GM23338 (cell line): ENCODE measurements around the gene KIF9. TPM values are rescaled to one million over a fixed set of nuclear protein-coding genes. Genes with fewer than 3 reads are reported as not detected.

Experiments
- ATAC-seq: fragments of 200-7000 bp; cut with Tn5 transposase; 3 replicates; pipeline ENCODE4 v1.9.1; 2020
- DNase-seq: peaks from one replicate; pipeline ENCODE4 v3.0.0-alpha.2; 2015; ENCODE audit warnings: low spot score
- H2AFZ ChIP-seq: fragments of 200-600 bp; sonication (generic); 2 replicates; pipeline ENCODE4 v1.8.0; 2016; ENCODE audit warnings: antibody characterized with exemption, mild to moderate bottlenecking, moderate library complexity
- H3F3A ChIP-seq: fragments of 200-600 bp; sonication (generic); replicated peaks from 2 replicates; pipeline ENCODE4 v1.8.0; 2017; ENCODE audit warnings: antibody characterized with exemption, mixed run types, low read depth
- H3K27ac ChIP-seq: fragments of 200-600 bp; sonication (generic); 2 replicates; pipeline ENCODE4 v1.6.1; 2016; ENCODE audit warnings: low read depth
- H3K27me3 ChIP-seq: fragments of 200-600 bp; sonication (generic); 2 replicates; pipeline ENCODE4 v1.8.0; 2016; ENCODE audit warnings: mild to moderate bottlenecking, mixed run types, moderate library complexity; ENCODE audit not compliant: insufficient read depth
- H3K36me3 ChIP-seq: fragments of 200-600 bp; sonication (generic); 2 replicates; pipeline ENCODE4 v1.8.0; 2016; ENCODE audit warnings: mild to moderate bottlenecking; ENCODE audit not compliant: insufficient read depth
- H3K4me1 ChIP-seq: fragments of 200-600 bp; sonication (generic); 2 replicates; pipeline ENCODE4 v1.8.0; 2016; ENCODE audit warnings: mild to moderate bottlenecking, moderate library complexity; ENCODE audit not compliant: insufficient read depth
- H3K4me2 ChIP-seq: fragments of 200-600 bp; sonication (generic); 2 replicates; pipeline ENCODE4 v1.7.1; 2017; ENCODE audit warnings: mixed run types
- H3K4me3 ChIP-seq: fragments of 200-600 bp; sonication (generic); 2 replicates; pipeline ENCODE4 v1.6.1; 2016; ENCODE audit warnings: mixed run types
- H3K79me2 ChIP-seq: fragments of 200-600 bp; sonication (generic); replicated peaks from 2 replicates; pipeline ENCODE4 v1.8.0; 2017; ENCODE audit warnings: mild to moderate bottlenecking; ENCODE audit not compliant: insufficient read depth
- H3K9me2 ChIP-seq: fragments of 200-600 bp; sonication (generic); 2 replicates; pipeline ENCODE4 v1.8.0; 2017; ENCODE audit not compliant: insufficient read depth
- H4K20me1 ChIP-seq: fragments of 200-600 bp; sonication (generic); replicated peaks from 2 replicates; pipeline ENCODE4 v1.8.0; 2017; ENCODE audit warnings: mild to moderate bottlenecking; ENCODE audit not compliant: insufficient read depth
- H3K27ac Mint-ChIP-seq: 2 replicates; pipeline ENCODE4 v1.8.0; 2020; ENCODE audit warnings: inconsistent platforms, mild to moderate bottlenecking, moderate library complexity, mixed read lengths
- H3K27me3 Mint-ChIP-seq: 3 replicates; pipeline ENCODE4 v1.8.0; 2022; ENCODE audit warnings: low read depth, mild to moderate bottlenecking, moderate library complexity, mixed read lengths, inconsistent platforms; ENCODE audit not compliant: insufficient read depth, poor library complexity
- H3K36me3 Mint-ChIP-seq: 3 replicates; pipeline ENCODE4 v1.8.0; 2021; ENCODE audit warnings: low read depth, mild to moderate bottlenecking, inconsistent platforms, moderate library complexity, mixed read lengths
- H3K4me1 Mint-ChIP-seq: 3 replicates; pipeline ENCODE4 v1.8.0; 2020; ENCODE audit warnings: mild to moderate bottlenecking, inconsistent platforms, mixed read lengths
- H3K4me3 Mint-ChIP-seq: 3 replicates; pipeline ENCODE4 v1.8.0; 2021; ENCODE audit warnings: moderate library complexity, mild to moderate bottlenecking, inconsistent platforms, mixed read lengths
- H3K9me3 Mint-ChIP-seq: 3 replicates; pipeline ENCODE4 v1.8.0; 2020; ENCODE audit warnings: moderate library complexity, mild to moderate bottlenecking, inconsistent platforms, mixed read lengths
- CREB1 ChIP-seq: fragments of 250-450 bp; sonication (Bioruptor Pico); IDR thresholded peaks from 2 replicates; pipeline ENCODE4 v1.5.0; 2020; ENCODE audit warnings: low read depth, mild to moderate bottlenecking, moderate library complexity
- EZH2 ChIP-seq: fragments of 200-600 bp; sonication (generic); IDR thresholded peaks from one replicate; pipeline ENCODE4 v1.8.0; 2017; ENCODE audit warnings: antibody characterized with exemption, mild to moderate bottlenecking, low read depth; ENCODE audit not compliant: unreplicated experiment
- EZH2phosphoT487 ChIP-seq: fragments of 200-600 bp; sonication (generic); IDR thresholded peaks from one replicate; pipeline ENCODE4 v1.8.1; 2018; ENCODE audit warnings: antibody characterized with exemption; ENCODE audit not compliant: unreplicated experiment
- NANOG ChIP-seq: IDR thresholded peaks from 2 replicates; pipeline ENCODE4 v1.6.1; 2016; ENCODE audit warnings: antibody characterized with exemption, borderline replicate concordance
- POLR2AphosphoS5 ChIP-seq: IDR thresholded peaks from 2 replicates; pipeline ENCODE4 v1.6.1; 2016; ENCODE audit warnings: antibody characterized with exemption, low read depth
- ZNF114 ChIP-seq: fragments of 250-450 bp; sonication (Bioruptor Pico); IDR thresholded peaks from 2 replicates; pipeline ENCODE4 v1.5.0; 2020; ENCODE audit warnings: mild to moderate bottlenecking, moderate library complexity
- ZNF331 ChIP-seq: fragments of 250-450 bp; sonication (Bioruptor Pico); IDR thresholded peaks from 2 replicates; pipeline ENCODE4 v1.5.0; 2020; ENCODE audit warnings: low read depth, mild to moderate bottlenecking, moderate library complexity
- polyA plus RNA-seq: library from polyadenylated mRNA; unstranded; fragments of >200 nt; fragmentation: Nextera tagmentation; extraction: Ambion mirVana; gene quantifications from 2 replicates; pipeline ENCODE4 v1.2.1, GENCODE V29; 2016
- total RNA-seq: library from RNA; depleted of rRNA; stranded (reverse); fragments of >200 nt; shearing (Covaris generic); gene quantifications from 2 replicates; pipeline ENCODE4 v1.2.3, GENCODE V29; 2014
- TF ChIP-seq, protein P1 (sequence below), 2 experiments: fragments of 200-600 bp in 1 of 2; sonication (generic) in 1 of 2; conservative IDR thresholded peaks; 2 replicates each; pipeline versions ENCODE4 v1.5.1 to v1.6.1; 2016 to 2017; ENCODE audit warnings: antibody characterized with exemption in 2 of 2, low read depth in 2 of 2, mild to moderate bottlenecking in 2 of 2, moderate library complexity in 1 of 2
- TF ChIP-seq, protein P2 (sequence below): fragments of 250-450 bp; sonication (Bioruptor Pico); IDR thresholded peaks from 2 replicates; pipeline ENCODE4 v1.5.0; 2020; ENCODE audit warnings: mild to moderate bottlenecking, moderate library complexity
- TF ChIP-seq, protein P3 (sequence below): IDR thresholded peaks from 2 replicates; pipeline ENCODE4 v1.6.1; 2016; ENCODE audit warnings: antibody characterized with exemption

The KIF9 gene
- total and polyA plus RNA-seq, 2 experiments from 2014 or later, result 12.6 to 14.0 TPM

DNA sequence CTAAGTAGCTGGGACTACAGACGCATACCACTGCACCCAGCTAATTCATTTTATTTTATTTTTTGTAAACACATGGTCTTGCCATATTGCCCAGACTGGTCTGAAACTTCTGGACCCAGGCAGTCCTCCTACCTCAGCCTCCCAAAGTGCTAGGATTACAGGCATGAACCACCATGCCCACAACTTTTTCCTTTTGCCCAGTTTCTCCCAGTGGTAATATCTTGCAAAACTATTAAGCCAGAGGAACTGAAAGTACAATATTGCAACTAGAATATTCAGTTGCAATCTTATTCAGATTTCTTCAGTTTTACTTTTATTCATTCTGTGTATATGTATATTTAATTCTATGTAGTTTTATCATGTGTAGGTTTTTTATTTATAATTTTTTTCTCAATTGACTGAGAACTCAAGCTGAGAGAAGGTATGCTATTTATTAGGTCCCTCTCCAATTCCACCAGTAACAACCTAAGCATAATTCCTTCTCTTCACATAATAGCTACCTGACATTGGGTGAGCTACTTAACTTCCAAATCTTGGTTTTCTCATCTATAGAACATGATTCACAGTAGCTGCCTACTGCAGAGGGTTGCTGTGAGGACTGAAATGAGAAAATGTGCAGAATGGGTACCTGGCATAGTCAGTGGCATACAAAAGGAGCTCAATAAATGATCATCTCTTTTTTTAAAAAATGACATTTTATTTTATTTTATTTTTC lies 30.9 kb upstream of the KIF9 start:
- Mint-ChIP-seq H3K36me3 (peaks cover 24% of the 10 kb centered on the region), H3K27ac (no peak overlapping the region), H3K4me1 (peaks cover 11% of the 10 kb centered on the region; the same call in 2 of the 3 replicates), H3K27me3 (no peaks in the 10 kb centered on the region), H3K4me3 (no peak overlapping the region), H3K9me3 (peaks cover 17% of the 10 kb centered on the region)
- no peaks in the 10 kb centered on the region for H3K36me3 ChIP-seq
- H3K27ac ChIP-seq, result 0 out of 2 replicates have a peak overlapping the region, but pooled peaks have one; percentile 52
- H3K4me2 ChIP-seq, result no peak overlapping the region
- H3K27me3 ChIP-seq, result no peaks in the 10 kb centered on the region
- H4K20me1 ChIP-seq, result peaks cover 23% of the 10 kb centered on the region
- no peak overlapping the region for H3K4me3 ChIP-seq
- DNase-seq (no peak), ATAC-seq (no peak)
- no peaks in the 10 kb centered on the region for H3K9me2 ChIP-seq
- H3K79me2 ChIP-seq, result peaks cover 7% of the 10 kb centered on the region; the same call in 1 of the 2 replicates
- TF ChIP-seq EZH2, result no peak
- peaks cover 5% of the 10 kb centered on the region; the same call in 1 of the 2 replicates for H3K4me1 ChIP-seq
- H3F3A ChIP-seq, result no peaks in the 10 kb centered on the region
- H2AFZ ChIP-seq, result no peak overlapping the region

DNA sequence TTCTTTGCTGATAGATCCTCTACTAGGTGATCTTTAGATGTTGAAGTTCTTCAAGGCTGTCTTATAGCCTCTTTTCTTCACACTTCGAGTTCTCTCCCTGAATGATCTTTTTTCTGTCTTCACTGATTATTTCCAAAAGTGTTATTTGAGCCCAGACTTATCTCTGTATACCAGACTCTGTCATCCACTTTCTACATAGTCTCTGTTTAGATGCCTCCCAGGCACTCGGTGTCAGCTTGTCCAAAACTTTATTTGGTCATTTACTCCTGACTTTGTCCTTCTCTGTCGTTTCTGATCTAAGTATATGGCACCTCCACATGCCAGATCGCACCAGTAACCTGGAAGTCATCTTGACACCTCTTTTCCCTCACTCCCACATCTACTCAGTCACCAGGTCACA lies 27.8 kb upstream of the KIF9 start:
- no peak for DNase-seq
- no peak overlapping the region for H2AFZ ChIP-seq
- H3K27me3 Mint-ChIP-seq, result no peaks in the 10 kb centered on the region
- no peak overlapping the region for H3K4me3 Mint-ChIP-seq
- H3F3A ChIP-seq, result no peaks in the 10 kb centered on the region
- H3K4me1 ChIP-seq, result peaks cover 5% of the 10 kb centered on the region; the same call in 1 of the 2 replicates
- no peak for ATAC-seq
- no peaks in the 10 kb centered on the region for H3K27me3 ChIP-seq
- H3K9me3 Mint-ChIP-seq, result peaks cover 21% of the 10 kb centered on the region
- H3K9me2 ChIP-seq, result no peaks in the 10 kb centered on the region
- peaks cover 21% of the 10 kb centered on the region for H3K79me2 ChIP-seq
- H3K36me3 Mint-ChIP-seq, result peaks cover 44% of the 10 kb centered on the region
- no peaks in the 10 kb centered on the region; the same call in 1 of the 2 replicates for H3K36me3 ChIP-seq
- H3K27ac Mint-ChIP-seq, result no peak overlapping the region
- no peak for TF ChIP-seq EZH2phosphoT487
- no peak for TF ChIP-seq CREB1
- no peak for TF ChIP-seq NANOG
- TF ChIP-seq, protein P1, sequence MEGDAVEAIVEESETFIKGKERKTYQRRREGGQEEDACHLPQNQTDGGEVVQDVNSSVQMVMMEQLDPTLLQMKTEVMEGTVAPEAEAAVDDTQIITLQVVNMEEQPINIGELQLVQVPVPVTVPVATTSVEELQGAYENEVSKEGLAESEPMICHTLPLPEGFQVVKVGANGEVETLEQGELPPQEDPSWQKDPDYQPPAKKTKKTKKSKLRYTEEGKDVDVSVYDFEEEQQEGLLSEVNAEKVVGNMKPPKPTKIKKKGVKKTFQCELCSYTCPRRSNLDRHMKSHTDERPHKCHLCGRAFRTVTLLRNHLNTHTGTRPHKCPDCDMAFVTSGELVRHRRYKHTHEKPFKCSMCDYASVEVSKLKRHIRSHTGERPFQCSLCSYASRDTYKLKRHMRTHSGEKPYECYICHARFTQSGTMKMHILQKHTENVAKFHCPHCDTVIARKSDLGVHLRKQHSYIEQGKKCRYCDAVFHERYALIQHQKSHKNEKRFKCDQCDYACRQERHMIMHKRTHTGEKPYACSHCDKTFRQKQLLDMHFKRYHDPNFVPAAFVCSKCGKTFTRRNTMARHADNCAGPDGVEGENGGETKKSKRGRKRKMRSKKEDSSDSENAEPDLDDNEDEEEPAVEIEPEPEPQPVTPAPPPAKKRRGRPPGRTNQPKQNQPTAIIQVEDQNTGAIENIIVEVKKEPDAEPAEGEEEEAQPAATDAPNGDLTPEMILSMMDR (conservative IDR thresholded peaks at IDR 0.05; ENCODE audit: low read depth in 2 of 2), result no peak
- no peak for TF ChIP-seq ZNF114 (CRISPR knock-in tag)
- no peak for TF ChIP-seq EZH2
- TF ChIP-seq, protein P2, sequence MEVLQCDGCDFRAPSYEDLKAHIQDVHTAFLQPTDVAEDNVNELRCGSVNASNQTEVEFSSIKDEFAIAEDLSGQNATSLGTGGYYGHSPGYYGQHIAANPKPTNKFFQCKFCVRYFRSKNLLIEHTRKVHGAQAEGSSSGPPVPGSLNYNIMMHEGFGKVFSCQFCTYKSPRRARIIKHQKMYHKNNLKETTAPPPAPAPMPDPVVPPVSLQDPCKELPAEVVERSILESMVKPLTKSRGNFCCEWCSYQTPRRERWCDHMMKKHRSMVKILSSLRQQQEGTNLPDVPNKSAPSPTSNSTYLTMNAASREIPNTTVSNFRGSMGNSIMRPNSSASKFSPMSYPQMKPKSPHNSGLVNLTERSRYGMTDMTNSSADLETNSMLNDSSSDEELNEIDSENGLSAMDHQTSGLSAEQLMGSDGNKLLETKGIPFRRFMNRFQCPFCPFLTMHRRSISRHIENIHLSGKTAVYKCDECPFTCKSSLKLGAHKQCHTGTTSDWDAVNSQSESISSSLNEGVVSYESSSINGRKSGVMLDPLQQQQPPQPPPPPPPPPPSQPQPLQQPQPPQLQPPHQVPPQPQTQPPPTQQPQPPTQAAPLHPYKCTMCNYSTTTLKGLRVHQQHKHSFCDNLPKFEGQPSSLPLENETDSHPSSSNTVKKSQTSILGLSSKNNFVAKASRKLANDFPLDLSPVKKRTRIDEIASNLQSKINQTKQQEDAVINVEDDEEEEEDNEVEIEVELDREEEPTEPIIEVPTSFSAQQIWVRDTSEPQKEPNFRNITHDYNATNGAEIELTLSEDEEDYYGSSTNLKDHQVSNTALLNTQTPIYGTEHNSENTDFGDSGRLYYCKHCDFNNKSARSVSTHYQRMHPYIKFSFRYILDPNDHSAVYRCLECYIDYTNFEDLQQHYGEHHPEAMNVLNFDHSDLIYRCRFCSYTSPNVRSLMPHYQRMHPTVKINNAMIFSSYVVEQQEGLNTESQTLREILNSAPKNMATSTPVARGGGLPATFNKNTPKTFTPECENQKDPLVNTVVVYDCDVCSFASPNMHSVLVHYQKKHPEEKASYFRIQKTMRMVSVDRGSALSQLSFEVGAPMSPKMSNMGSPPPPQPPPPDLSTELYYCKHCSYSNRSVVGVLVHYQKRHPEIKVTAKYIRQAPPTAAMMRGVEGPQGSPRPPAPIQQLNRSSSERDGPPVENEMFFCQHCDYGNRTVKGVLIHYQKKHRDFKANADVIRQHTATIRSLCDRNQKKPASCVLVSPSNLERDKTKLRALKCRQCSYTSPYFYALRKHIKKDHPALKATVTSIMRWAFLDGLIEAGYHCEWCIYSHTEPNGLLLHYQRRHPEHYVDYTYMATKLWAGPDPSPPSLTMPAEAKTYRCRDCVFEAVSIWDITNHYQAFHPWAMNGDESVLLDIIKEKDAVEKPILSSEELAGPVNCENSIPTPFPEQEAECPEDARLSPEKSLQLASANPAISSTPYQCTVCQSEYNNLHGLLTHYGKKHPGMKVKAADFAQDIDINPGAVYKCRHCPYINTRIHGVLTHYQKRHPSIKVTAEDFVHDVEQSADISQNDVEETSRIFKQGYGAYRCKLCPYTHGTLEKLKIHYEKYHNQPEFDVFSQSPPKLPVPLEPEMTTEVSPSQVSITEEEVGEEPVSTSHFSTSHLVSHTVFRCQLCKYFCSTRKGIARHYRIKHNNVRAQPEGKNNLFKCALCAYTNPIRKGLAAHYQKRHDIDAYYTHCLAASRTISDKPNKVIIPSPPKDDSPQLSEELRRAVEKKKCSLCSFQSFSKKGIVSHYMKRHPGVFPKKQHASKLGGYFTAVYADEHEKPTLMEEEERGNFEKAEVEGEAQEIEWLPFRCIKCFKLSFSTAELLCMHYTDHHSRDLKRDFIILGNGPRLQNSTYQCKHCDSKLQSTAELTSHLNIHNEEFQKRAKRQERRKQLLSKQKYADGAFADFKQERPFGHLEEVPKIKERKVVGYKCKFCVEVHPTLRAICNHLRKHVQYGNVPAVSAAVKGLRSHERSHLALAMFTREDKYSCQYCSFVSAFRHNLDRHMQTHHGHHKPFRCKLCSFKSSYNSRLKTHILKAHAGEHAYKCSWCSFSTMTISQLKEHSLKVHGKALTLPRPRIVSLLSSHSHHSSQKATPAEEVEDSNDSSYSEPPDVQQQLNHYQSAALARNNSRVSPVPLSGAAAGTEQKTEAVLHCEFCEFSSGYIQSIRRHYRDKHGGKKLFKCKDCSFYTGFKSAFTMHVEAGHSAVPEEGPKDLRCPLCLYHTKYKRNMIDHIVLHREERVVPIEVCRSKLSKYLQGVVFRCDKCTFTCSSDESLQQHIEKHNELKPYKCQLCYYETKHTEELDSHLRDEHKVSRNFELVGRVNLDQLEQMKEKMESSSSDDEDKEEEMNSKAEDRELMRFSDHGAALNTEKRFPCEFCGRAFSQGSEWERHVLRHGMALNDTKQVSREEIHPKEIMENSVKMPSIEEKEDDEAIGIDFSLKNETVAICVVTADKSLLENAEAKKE, result no peak
- TF ChIP-seq, protein P3, sequence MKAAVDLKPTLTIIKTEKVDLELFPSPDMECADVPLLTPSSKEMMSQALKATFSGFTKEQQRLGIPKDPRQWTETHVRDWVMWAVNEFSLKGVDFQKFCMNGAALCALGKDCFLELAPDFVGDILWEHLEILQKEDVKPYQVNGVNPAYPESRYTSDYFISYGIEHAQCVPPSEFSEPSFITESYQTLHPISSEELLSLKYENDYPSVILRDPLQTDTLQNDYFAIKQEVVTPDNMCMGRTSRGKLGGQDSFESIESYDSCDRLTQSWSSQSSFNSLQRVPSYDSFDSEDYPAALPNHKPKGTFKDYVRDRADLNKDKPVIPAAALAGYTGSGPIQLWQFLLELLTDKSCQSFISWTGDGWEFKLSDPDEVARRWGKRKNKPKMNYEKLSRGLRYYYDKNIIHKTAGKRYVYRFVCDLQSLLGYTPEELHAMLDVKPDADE, result no peak
- TF ChIP-seq POLR2AphosphoS5, result no peak
- TF ChIP-seq ZNF331, result no peak
- no peak overlapping the region for H3K4me3 ChIP-seq
- peaks cover 11% of the 10 kb centered on the region; the same call in 2 of the 3 replicates for H3K4me1 Mint-ChIP-seq
- H3K27ac ChIP-seq, result no peak overlapping the region
- peaks cover 12% of the 10 kb centered on the region for H4K20me1 ChIP-seq
- H3K4me2 ChIP-seq, result no peak overlapping the region
